WTC11 (cell line): ENCODE measurements around the gene DBET.
"Not testable (repeated sequence)": the region's sequence is repeated elsewhere in the genome, so short reads cannot be mapped to it uniquely, and the experiment has no call there.

Experiments
- ATF3 ChIP-seq: sonication (generic); formaldehyde crosslinking; conservative IDR thresholded peaks from 2 replicates; pipeline ENCODE4 v1.8.1; 2022; ENCODE audit warnings: mild to moderate bottlenecking, missing genetic modification reagents
- CBFB ChIP-seq: sonication (generic); formaldehyde crosslinking; IDR thresholded peaks from 2 replicates; pipeline ENCODE4 v1.8.1; 2022; ENCODE audit warnings: mild to moderate bottlenecking, low read depth, missing genetic modification reagents
- ELF4 ChIP-seq: sonication (generic); formaldehyde crosslinking; IDR thresholded peaks from 2 replicates; pipeline ENCODE4 v1.8.1; 2022; ENCODE audit warnings: low read depth, mild to moderate bottlenecking, moderate library complexity, missing genetic modification reagents
- FOXP4 ChIP-seq: sonication (generic); formaldehyde crosslinking; IDR thresholded peaks from 2 replicates; pipeline ENCODE4 v1.8.0; 2022; ENCODE audit warnings: mild to moderate bottlenecking, missing genetic modification reagents
- GABPB1 ChIP-seq: sonication (generic); formaldehyde crosslinking; IDR thresholded peaks from 2 replicates; pipeline ENCODE4 v1.8.1; 2023; ENCODE audit warnings: mild to moderate bottlenecking, missing genetic modification reagents
- MAX ChIP-seq: sonication (generic); formaldehyde crosslinking; IDR thresholded peaks from 2 replicates; pipeline ENCODE4 v1.8.0; 2022; ENCODE audit warnings: mild to moderate bottlenecking, missing genetic modification reagents
- TP53 ChIP-seq: sonication (generic); formaldehyde crosslinking; IDR thresholded peaks from 2 replicates; pipeline ENCODE4 v1.8.1; 2023; ENCODE audit warnings: mild to moderate bottlenecking, missing genetic modification reagents
- USF2 ChIP-seq: sonication (generic); formaldehyde crosslinking; IDR thresholded peaks from 2 replicates; pipeline ENCODE4 v1.8.1; 2023; ENCODE audit warnings: mild to moderate bottlenecking, missing genetic modification reagents, moderate library complexity
- TF ChIP-seq, protein P1 (sequence below): fragments of 200-600 bp; IDR thresholded peaks from 2 replicates; pipeline ENCODE4 v1.8.0; 2022; ENCODE audit warnings: antibody characterized with exemption

- TF ChIP-seq TP53 (CRISPR knock-in tag); FOXP4 (CRISPR knock-in tag); ATF3; MAX (CRISPR knock-in tag); USF2 (CRISPR knock-in tag); CBFB; ELF4 (CRISPR knock-in tag); GABPB1: not testable (repeated sequence)
- TF ChIP-seq, protein P1, sequence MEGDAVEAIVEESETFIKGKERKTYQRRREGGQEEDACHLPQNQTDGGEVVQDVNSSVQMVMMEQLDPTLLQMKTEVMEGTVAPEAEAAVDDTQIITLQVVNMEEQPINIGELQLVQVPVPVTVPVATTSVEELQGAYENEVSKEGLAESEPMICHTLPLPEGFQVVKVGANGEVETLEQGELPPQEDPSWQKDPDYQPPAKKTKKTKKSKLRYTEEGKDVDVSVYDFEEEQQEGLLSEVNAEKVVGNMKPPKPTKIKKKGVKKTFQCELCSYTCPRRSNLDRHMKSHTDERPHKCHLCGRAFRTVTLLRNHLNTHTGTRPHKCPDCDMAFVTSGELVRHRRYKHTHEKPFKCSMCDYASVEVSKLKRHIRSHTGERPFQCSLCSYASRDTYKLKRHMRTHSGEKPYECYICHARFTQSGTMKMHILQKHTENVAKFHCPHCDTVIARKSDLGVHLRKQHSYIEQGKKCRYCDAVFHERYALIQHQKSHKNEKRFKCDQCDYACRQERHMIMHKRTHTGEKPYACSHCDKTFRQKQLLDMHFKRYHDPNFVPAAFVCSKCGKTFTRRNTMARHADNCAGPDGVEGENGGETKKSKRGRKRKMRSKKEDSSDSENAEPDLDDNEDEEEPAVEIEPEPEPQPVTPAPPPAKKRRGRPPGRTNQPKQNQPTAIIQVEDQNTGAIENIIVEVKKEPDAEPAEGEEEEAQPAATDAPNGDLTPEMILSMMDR, result not testable (repeated sequence)
These were observed 41.9 kb downstream of the DBET start for GRCh38 chr4:190106191-190106590.
